HFF-Myc (cell line): Measurements from ENCODE around the gene IRGC.

Source experiments
- DNase-seq: peaks from one replicate; pipeline ENCODE4 v3.0.0-alpha.2; 2011; ENCODE audit warnings: low read depth; ENCODE audit errors: extremely low read depth
- H3K4me3 ChIP-seq: replicated peaks from 2 replicates; pipeline ENCODE4 v1.5.1; 2011; ENCODE audit warnings: low read depth, mild to moderate bottlenecking, control low read depth, low read length
- CTCF ChIP-seq: IDR thresholded peaks from 2 replicates; pipeline ENCODE4 v1.5.1; 2012; ENCODE audit warnings: mild to moderate bottlenecking, low read depth, low read length, control low read depth; ENCODE audit errors: missing control alignments

The IRGC gene

GRCh38 chr19:43729919-43730318 lies 14.0 kb downstream of the IRGC start:
- H3K4me3 ChIP-seq = no peak overlapping the region
- no peak for TF ChIP-seq CTCF
- DNase-seq = no peak

GRCh38 chr19:43731346-43731745 lies 15.5 kb downstream of the IRGC start:
- DNase-seq = no peak
- no peak for TF ChIP-seq CTCF

GRCh38 chr19:43731846-43732245 lies 16.0 kb downstream of the IRGC start:
- no peak overlapping the region for H3K4me3 ChIP-seq
- TF ChIP-seq CTCF = no peak
- DNase-seq = no peak

More at GRCh38 chr19:43731346-43731745, 15.5 kb downstream of the IRGC start:
- no peak overlapping the region for H3K4me3 ChIP-seq

GRCh38 chr19:43735013-43735412 lies 19.1 kb downstream of the IRGC start:
- no peak for DNase-seq
- TF ChIP-seq CTCF = no peak
- H3K4me3 ChIP-seq = no peak overlapping the region

- H3K4me3 ChIP-seq = no peak overlapping the region
- TF ChIP-seq CTCF = no peak
- no peak for DNase-seq
Observed at GRCh38 chr19:43735957-43736356, 20.1 kb downstream of the IRGC start.

- H3K4me3 ChIP-seq = no peak overlapping the region
- TF ChIP-seq CTCF = no peak
- DNase-seq = no peak
Observed at GRCh38 chr19:43738780-43739211, 22.9 kb downstream of the IRGC start.
